Activated CD4-positive, alpha-beta T cell treated with anti-CD3 and anti-CD28 coated beads, Interleukin-2, amount 50 U/mL, for 48 hours (primary cell): ENCODE measurements around the gene NLRP5.
A peak's percentile ranks its signal among the peaks of the same experiment; 100 is the strongest.
"Not testable (repeated sequence)": the region's sequence is repeated elsewhere in the genome, so short reads cannot be mapped to it uniquely, and the experiment has no call there.

Experiments
- DNase-seq, 2 experiments: peaks; one replicate each; pipeline ENCODE4 v3.0.0-alpha.2; 2020

The NLRP5 gene

DNA sequence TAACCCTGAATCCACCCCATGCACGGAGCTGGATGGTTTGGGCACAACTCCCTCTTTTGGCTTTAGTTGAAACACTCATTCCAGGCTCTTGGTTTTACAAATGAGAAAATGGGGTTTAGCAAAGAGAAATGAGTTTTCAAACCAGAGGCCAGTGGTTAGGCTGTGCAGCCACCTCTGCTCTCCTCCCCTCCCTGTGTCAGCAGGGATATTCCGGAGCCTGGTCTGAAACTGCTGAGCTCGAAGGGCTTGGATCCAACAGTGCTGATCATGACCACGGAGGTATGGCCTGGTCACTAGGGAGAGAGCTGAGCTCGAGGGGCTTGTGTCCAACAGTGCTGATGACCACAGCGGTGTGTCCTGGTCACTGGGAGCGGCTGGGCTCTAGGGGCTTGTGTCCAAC lies 93.0 kb downstream of the NLRP5 start:
- DNase-seq: no peak

DNA sequence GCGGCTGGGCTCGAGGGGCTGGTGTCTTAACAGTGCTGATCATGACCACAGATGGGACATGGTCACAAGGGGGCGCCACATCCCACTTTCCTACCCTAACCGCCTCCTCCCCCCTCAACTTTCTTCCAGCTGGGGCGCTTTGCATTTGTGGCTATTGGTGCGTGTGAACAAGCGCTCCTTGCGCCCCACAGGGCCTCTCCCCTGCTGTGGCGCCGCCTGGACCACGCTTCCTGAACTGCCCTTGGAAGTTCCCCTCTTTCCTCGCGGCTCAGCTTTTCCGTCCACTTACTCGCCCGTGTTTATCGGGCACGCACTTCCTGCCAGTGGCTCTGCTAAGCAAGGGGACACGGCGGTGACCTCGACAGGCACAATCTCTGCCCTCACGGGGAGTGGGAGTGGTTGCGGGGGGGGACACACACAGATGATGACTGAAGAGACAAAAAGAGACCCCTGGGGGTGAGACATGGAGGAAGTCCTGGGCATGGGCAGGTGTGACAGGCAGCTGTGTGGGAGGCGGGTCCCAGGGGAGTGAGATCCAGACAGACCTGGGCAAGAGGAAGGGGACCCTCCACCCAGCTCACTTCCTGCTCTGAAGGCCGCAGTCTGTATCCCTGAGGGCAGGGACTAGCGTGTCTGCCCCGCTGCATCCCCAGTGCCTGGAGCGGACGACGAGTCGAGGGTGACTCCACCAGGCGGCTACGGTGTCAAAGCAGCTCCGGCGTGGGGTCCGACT lies 94.3 kb downstream of the NLRP5 start:
- peak; percentile 83 to 86 for DNase-seq

DNA sequence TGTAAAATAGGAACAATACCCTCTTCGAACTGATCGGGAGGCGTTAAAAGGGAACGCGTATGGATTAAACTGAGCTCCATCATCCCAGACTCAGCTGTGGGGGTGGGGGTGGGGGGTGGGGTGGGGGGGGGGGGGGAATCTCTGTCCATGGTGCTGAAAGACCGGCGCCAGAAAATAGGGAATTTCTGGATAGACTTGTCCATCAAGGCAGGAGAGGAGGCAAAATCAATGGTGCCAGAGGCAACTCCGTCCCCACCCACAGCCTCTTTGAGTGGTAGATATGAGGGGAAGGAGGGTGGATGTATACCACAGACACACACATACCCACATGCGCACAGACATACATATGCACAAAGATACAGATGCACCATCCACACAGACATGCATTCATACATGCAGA lies 97.1 kb downstream of the NLRP5 start:
- DNase-seq: no peak

- DNase-seq: no peak
Observed at GRCh38 chr19:56084835-56085536, 98.4 kb downstream of the NLRP5 start.

- DNase-seq: no peak
Observed at GRCh38 chr19:56085571-56086275, 99.1 kb downstream of the NLRP5 start.

DNA sequence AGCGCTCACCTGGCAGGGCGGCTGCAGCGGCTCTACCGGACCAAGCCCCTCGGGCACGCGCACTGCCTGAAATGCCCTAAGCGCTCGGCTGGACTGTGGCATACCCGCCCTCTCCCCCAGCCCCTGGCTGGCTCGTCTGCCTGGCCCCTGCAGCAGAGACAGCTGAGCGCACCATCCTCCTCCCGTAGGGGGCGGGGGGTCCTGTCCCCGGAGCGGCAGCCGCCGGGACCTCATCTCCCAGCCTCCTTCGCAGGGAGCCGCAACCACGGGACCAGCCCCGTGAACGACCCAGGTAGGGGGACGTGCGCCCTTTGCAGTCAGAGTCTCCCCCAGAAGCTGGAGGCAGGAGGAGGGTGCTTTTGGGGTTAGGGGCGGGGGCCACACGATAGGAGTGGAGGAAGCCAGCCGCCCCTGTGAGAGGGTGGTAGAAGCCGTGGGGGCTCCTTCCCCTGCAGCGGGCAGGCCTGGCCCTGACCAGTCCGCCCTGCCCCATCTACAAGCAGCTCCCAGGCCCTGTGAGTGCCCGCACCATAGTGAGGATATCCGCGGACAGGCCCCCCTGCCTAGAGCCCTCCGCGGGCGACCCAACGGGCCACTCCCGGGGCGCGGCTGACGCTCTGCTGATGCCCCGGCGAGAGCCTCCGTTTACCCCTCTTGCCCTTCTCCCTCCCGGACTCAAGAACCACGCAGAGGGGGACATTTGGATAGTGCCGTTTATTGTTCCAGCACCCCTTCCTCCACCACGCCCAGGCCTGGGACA lies 100.3 kb downstream of the NLRP5 start:
- DNase-seq: no peak

DNA sequence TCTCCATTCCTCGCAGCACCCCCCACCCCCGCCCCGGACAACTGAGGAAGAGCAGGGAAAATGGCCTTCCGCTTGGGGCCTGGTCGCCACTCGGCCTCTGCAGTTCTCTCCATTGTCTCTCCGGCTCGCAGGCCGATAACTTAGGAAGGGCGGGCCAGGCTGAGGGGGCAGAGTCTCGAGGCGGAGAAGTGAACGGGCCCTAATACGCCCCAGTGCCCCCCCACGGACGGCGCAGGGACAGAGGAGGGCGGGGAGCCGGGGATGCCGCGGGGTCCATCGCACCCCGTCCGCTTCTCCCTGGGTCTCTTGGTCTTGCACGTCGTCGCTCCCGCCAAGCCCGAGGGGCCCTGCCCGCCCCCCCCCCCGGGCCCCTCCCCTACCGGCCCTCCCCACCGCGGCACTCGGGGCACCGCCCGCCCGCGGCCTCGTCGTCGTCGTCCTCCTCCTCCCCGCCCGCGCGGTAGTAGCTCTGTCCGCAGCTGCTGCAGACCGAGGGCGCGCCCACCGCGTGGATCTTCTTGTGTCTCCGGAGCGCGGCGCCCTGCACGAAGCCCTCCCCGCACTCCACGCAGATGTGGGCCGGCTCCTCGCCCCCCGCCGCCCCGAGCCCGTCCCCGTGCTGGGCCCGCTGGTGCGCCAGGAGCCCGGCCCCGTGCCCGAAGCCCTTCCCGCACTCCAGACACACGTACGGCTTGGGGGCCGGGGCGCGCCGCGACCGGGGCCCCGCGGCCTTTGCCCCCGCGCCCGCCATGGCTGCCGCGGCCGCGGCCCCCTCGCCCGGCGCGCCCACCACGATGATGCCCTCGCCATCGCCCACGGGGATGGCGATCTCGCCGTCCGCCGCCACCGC lies 101.3 kb downstream of the NLRP5 start:
- DNase-seq: no peak

DNA sequence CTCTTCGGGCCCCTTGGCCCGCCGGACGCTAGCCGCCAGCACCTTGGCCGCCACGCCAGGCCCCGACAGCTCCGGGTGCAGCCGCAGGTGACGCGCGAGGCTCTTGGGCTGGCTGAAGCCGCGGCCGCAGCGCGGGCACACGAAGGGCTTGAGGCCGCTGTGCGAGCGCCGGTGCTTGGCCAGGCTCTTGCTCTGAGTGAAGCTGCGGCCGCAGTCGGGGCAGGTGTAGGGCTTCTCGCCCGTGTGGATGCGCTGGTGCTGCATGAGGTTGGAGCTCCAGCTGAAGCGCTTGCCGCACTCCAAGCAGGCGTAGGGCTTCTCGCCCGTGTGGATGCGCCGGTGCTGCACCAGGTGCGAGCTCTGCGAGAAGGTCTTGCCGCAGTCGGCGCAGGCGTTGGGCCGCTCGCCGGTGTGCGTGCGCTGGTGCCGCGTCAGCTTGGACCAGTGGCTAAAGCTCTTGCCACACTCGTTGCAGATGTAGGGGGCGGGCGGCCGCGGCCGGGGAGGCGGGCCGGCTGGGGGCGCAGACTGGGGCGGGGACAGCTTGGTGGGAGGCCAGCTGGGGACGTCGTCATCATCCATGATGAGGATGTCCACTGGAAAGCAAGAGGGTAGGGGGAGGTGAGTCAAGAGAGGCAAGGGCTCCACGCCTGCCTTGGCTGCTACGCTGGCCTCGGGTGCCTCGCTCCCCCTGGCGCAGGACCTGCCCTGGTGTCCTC lies 102.1 kb downstream of the NLRP5 start:
- no peak for DNase-seq

DNA sequence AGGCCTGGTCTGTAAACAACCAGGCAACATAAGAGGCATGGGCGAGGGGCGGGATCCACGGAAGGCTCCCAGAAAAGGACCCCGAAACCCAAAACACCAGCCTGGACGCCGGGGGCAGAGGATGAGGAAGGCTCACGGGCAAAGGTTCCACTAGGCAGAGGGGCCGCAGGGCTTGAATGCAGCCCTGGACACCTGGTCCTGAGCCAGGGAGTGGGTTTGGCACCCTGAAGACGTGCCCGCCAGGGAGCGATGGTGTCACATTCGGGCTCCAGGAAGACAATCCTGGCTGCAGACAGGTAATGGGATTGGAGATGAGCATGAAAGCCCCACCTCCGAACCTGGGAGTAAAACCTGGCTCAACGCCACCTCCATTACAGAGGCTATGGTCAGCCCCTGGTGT lies 102.8 kb downstream of the NLRP5 start:
- DNase-seq: no peak

GRCh38 chr19:56091066-56091490 lies 104.5 kb downstream of the NLRP5 start:
- no peak for DNase-seq

- no peak for DNase-seq
Observed at GRCh38 chr19:56091751-56092546, 105.4 kb downstream of the NLRP5 start.

DNA sequence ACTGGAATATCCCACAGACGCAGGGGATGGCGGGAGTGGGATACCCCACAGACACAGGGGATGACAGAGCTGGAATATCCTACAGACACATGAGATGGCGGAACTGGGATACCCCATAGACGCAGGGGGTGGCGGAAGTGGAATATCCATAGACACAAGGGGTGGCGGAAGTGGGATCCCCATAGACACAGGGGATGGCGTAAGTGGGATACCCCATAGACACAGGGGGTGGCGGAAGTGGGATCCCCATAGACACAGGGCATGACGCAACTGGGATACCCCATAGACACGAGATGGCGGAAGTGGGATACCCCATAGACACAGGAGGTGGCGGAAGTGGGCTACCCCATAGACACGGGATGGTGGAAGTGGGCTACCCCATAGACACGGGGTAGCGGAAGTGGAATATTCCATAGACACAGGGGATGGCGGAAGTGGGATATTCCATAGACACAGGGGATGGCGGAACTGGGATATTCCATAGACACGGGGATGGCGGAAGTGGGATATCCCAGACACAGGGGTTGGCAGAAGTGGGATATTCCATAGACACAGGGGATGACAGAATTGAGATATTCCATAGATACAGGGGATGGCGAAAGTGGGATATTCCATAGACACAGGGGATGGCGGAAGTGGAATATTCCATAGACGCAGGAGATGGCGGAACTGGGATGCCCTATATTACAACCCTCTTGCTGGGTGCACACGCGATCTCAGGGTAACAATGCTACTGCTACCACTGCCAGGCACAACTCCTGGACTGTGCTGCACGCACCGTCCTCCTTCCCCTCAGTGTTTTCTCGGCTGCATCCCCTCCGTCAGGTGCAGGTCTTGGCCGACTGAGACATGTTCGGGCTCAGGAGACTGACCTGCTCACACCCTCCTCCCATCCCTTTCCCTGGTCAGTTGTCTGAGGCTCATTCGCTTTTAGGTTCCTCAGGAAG lies 106.4 kb downstream of the NLRP5 start:
- DNase-seq: no peak

GRCh38 chr19:56094449-56094848 lies 107.9 kb downstream of the NLRP5 start:
- DNase-seq: no peak

- DNase-seq: no peak
Observed at GRCh38 chr19:56096665-56097064, 110.1 kb downstream of the NLRP5 start.

DNA sequence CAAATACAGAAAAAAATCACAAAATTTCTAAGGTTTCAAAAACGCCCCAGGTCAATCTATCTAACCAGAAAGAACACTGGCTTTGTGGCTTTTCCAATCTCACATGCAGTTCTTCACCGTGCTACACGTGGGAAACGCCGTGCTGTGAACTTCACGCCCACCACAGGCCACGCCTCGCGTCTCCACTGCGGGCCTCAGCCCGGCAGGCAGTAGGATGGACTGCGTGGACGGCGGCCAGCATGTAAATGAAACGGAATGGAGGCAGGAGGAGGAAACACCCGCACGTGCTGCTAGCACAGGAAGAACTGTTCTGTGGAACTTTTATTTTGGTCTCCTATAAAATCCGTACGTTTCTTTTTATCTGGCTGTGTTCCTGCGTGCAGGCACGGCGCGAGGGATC lies 110.7 kb downstream of the NLRP5 start:
- no peak for DNase-seq

- no peak for DNase-seq
Observed at GRCh38 chr19:56097776-56098175, 111.2 kb downstream of the NLRP5 start.

DNA sequence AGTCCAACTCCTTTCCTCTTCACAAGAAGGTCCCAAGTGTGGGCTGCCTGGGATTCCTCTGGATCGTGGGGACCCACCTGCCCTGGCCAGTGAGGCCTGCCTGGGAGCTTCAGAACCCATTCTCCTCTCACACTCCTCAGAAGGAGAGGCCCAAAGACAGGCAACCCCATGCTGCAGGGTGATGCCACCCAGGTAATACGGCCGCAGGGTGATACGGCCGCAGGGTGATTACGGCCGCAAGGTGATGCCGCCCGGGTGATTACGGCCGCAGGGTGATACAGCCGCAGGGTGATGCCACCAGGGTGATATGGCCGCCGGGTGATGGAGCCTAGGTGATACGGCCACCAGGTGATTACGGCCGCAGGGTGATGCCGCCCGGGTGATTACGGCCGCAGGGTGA lies 111.7 kb downstream of the NLRP5 start:
- not testable (repeated sequence) for DNase-seq

DNA sequence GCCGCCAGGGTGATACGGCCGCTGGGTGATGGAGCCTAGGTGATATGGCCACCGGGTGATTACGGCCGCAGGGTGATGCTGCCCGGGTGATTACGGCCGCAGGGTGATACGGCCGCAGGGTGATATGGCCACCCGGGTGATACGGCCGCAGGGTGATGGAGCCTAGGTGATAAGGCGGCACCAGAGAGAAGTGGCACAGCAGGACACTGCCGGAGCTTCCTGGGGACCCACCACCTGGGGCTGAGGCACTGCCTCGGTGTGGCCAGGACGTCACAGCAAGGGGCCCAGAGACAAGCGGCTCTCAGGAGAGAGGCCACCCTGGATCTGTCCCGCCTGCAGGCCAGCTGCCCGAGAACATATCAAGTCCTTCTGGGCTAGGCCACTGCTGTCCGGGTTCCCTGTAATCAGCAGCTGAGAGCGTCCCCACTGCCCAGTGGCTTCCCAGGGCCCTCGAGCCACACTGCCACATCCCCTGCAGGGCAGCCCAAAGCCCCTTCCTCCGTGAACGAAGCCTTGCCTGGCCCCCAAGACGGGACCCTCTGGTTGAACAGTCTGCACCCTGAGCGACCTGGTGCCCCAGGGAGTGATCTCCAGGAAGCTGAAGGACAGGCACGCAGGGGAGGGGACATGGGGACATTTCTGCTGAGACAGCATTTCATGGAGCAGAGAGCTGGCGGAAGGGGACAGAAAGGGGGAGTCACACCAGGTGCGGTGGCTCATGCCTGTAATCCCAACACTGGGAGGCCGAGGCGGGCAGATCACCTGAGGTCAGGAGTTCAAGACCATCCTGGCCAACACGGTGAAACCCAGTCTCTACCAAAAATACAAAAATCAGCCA lies 112.4 kb downstream of the NLRP5 start:
- no peak for DNase-seq
